Astrocyte of the spinal cord (primary cell): ENCODE measurements around the gene CCL11.
A peak's percentile ranks its signal among the peaks of the same experiment; 100 is the strongest.

Experiments
- DNase-seq: peaks from one replicate; pipeline ENCODE4 v3.0.0; 2011; ENCODE audit warnings: low read depth, low spot score
- H3K4me3 ChIP-seq: 2 replicates; pipeline ENCODE4 v1.5.1; 2011; ENCODE audit warnings: low read depth, mild to moderate bottlenecking, low read length, moderate library complexity
- in situ Hi-C: cut with HindIII; loops from 2 replicates; pipeline ENCODE4 v1.10.0; 2017; ENCODE audit warnings: low sequenced_read_pairs
- TF ChIP-seq, protein P1 (sequence below): IDR thresholded peaks from 2 replicates; pipeline ENCODE4 v1.5.1; 2012; ENCODE audit warnings: low read depth, mild to moderate bottlenecking, low read length, inconsistent platforms

Gene CCL11

DNA sequence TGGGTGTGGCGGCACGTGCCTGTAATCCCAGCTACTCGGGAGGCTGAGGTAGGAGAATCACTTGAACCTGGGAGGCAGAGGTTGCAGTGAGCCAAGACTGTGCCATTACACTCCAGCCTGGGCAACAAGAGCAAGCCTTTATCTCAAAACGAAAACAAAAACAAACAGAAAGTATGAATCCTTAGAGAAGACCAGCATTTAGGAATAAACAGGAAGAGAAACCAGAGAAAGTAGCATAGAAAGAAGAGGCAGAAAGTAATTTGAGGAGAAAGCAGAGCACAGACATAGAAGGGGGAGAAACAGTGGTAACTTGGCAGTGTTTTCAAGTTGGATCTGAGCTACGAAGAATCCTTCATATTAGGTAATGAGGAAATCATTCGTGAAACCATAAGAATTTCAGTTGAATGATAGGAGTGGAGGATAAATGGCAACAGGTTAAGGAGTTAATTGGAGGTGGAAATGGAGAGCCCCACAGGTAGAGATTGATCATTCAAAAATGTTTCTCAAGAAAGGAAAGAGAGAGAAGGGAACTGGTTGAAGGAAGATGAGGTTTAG lies 40.1 kb upstream of the CCL11 start:
- TF ChIP-seq, protein P1, sequence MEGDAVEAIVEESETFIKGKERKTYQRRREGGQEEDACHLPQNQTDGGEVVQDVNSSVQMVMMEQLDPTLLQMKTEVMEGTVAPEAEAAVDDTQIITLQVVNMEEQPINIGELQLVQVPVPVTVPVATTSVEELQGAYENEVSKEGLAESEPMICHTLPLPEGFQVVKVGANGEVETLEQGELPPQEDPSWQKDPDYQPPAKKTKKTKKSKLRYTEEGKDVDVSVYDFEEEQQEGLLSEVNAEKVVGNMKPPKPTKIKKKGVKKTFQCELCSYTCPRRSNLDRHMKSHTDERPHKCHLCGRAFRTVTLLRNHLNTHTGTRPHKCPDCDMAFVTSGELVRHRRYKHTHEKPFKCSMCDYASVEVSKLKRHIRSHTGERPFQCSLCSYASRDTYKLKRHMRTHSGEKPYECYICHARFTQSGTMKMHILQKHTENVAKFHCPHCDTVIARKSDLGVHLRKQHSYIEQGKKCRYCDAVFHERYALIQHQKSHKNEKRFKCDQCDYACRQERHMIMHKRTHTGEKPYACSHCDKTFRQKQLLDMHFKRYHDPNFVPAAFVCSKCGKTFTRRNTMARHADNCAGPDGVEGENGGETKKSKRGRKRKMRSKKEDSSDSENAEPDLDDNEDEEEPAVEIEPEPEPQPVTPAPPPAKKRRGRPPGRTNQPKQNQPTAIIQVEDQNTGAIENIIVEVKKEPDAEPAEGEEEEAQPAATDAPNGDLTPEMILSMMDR = no peak
- no peak for DNase-seq
- H3K4me3 ChIP-seq = no peak overlapping the region
- in situ Hi-C loops = no loop called here

DNA sequence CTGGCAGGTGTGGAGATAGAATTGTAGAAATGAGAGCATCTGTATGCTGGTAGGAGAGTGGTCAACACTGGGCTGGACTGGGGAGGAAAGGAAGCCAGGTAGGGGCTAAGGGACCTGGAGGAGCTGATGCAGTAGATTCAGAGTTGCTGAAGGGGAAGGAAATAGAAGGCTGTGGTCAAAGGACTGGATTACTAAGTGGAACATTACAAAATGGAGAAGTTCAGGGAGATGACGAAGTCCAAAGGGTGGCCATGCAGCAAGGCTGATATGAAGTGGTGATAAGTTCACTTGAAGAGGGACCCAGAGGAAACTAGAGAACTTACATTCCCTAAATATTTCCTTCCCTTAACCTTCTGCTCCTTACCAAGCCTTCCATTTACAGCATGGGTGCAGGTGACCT lies 39.1 kb upstream of the CCL11 start:
- no peak for DNase-seq
- in situ Hi-C loops = no loop called here
- TF ChIP-seq, protein P1 = no peak
- H3K4me3 ChIP-seq = no peak overlapping the region

DNA sequence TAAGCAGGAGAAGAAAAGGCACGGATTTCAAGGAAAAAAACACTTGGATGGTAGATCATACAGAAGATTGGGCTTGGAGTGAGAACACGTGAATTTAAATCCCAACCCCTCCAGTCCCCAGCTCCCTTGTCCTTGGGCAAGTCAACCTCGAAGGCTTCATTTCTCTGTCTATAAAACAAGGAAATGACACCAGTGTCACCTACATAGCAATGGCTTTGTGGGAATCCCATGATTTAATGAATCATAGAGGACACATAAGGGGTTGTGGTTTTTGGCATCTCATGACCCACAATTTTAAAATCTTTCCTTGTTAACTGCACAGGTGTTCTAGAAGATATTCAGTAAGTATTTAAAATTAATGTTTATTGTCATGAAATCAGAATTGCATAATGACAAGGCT lies 38.7 kb upstream of the CCL11 start:
- no peak overlapping the region for H3K4me3 ChIP-seq
- DNase-seq = no peak
- in situ Hi-C loops = no loop called here
- TF ChIP-seq, protein P1 = no peak

DNA sequence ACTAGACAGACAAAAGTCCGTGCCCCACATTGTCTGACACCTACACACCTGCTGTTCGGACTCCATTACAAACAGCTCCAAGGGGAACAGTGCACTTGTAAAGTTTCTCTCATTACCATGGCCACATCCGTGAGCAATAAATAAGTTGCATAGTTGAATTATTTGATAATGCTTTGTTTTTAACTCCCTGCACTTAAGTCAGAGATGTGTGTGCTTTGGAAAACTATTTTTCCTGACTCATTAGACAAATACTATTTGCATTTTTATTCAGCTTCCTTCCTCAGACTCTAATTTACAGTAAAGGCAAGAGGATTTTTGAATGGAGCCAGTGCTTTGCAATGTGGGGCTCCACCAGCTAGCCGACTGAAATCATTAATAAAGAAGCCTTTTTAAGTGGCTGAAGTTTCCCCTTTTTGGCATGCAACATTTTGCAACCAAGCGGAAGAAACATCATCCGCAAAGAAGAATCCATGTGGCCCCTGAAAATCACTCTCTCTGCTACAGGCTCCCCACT lies 37.0 kb upstream of the CCL11 start:
- H3K4me3 ChIP-seq = no peak overlapping the region
- peak; percentile 80 for DNase-seq
- in situ Hi-C loops = no loop called here
- TF ChIP-seq, protein P1 = no peak

DNA sequence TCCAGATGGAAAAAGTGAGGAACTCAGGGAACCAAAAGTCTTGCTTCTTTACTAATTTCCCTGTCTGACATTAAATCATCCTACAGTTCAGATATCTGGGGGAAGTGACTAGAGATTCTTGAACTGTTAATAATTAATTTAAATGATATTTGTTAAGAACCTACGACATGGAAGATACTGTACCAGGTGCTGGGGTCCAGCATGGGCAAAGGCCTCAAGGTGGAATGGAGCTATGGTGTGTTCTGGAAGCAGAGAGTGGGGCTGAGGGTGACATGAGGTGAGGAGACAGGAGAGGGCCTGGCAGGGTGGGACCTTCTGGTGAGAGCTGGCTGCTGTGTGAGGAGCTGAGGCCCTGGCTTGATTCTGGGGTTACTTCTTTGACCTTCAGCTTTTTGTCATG lies 36.5 kb upstream of the CCL11 start:
- no peak for DNase-seq
- no peak overlapping the region for H3K4me3 ChIP-seq
- in situ Hi-C loops = no loop called here
- TF ChIP-seq, protein P1 = no peak

DNA sequence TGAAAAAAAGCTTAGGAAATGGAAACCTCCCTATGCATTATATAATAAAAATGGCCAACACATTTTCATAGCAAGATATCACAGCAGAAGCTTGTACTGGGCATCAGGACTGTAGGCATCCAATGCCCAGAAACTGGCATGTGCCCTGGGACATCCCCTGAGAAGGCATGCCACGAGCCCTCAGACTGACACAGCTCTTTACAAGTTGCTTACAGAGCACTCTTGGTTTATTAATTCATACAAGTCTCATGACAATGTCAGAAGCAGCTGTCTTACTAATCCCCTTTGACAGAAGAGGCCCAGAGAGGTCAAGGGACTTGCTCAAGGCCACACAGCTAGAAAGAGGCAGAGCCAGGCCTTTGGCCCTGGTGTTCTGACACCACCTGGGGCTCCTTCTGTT lies 36.1 kb upstream of the CCL11 start:
- TF ChIP-seq, protein P1 = no peak
- H3K4me3 ChIP-seq = no peak overlapping the region
- DNase-seq = no peak
- in situ Hi-C loops = no loop called here
